ENCODE data around the gene FTO.

DNA sequence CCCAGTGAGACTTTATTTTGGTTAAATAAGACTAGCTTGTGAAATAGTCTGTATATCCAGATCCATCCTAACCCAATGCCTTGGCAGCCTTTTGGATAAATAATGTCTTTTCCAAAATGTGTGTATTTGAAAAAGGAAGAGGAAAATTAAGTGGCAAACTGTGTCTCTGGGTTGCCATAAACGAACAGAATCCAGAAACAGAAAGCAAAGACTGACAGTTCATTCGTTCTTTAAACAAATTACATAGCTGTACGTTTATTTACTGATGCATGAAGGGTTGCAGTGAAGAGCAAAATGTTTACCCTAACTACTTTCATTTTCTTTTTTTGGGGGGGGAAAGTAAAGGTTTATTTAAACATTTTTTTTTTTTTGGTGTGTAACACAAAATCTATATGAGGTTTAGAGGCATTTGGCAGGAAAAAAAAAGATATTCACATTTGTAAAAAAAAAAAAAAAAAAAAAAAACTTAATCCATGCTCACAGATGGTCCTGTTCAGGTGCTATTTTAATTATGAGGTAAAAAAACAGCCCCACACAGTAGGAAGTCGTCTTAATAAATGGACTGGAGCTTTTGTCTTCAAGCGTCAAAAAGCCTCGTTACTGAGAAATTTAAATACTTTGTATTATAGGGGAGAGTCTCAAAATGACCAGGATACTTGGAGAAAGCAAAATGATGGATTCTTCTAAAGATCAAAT lies 245.9 kb downstream of the FTO start:
- TF ChIP-seq TCF7 (CRISPR knock-in tag; IDR thresholded peaks at IDR 0.05; ENCODE audit: low read depth): no peak
- TF ChIP-seq CREM (CRISPR knock-in tag; IDR thresholded peaks at IDR 0.05): no peak
- TF ChIP-seq KAT7 (CRISPR knock-in tag; IDR thresholded peaks at IDR 0.05; ENCODE audit: borderline replicate concordance): no peak
- TF ChIP-seq JUN (CRISPR knock-in tag; IDR thresholded peaks at IDR 0.05): no peak
- TF ChIP-seq, protein P1, sequence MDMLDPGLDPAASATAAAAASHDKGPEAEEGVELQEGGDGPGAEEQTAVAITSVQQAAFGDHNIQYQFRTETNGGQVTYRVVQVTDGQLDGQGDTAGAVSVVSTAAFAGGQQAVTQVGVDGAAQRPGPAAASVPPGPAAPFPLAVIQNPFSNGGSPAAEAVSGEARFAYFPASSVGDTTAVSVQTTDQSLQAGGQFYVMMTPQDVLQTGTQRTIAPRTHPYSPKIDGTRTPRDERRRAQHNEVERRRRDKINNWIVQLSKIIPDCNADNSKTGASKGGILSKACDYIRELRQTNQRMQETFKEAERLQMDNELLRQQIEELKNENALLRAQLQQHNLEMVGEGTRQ (CRISPR knock-in tag; IDR thresholded peaks at IDR 0.05): no peak
- TF ChIP-seq, protein P2, sequence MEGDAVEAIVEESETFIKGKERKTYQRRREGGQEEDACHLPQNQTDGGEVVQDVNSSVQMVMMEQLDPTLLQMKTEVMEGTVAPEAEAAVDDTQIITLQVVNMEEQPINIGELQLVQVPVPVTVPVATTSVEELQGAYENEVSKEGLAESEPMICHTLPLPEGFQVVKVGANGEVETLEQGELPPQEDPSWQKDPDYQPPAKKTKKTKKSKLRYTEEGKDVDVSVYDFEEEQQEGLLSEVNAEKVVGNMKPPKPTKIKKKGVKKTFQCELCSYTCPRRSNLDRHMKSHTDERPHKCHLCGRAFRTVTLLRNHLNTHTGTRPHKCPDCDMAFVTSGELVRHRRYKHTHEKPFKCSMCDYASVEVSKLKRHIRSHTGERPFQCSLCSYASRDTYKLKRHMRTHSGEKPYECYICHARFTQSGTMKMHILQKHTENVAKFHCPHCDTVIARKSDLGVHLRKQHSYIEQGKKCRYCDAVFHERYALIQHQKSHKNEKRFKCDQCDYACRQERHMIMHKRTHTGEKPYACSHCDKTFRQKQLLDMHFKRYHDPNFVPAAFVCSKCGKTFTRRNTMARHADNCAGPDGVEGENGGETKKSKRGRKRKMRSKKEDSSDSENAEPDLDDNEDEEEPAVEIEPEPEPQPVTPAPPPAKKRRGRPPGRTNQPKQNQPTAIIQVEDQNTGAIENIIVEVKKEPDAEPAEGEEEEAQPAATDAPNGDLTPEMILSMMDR (IDR thresholded peaks at IDR 0.05): no peak
- TF ChIP-seq IRF2 (CRISPR knock-in tag; IDR thresholded peaks at IDR 0.05; ENCODE audit: borderline replicate concordance, low read depth): no peak
- TF ChIP-seq, protein P3, sequence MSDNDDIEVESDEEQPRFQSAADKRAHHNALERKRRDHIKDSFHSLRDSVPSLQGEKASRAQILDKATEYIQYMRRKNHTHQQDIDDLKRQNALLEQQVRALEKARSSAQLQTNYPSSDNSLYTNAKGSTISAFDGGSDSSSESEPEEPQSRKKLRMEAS (CRISPR knock-in tag; IDR thresholded peaks at IDR 0.05): no peak
- TF ChIP-seq, protein P4, sequence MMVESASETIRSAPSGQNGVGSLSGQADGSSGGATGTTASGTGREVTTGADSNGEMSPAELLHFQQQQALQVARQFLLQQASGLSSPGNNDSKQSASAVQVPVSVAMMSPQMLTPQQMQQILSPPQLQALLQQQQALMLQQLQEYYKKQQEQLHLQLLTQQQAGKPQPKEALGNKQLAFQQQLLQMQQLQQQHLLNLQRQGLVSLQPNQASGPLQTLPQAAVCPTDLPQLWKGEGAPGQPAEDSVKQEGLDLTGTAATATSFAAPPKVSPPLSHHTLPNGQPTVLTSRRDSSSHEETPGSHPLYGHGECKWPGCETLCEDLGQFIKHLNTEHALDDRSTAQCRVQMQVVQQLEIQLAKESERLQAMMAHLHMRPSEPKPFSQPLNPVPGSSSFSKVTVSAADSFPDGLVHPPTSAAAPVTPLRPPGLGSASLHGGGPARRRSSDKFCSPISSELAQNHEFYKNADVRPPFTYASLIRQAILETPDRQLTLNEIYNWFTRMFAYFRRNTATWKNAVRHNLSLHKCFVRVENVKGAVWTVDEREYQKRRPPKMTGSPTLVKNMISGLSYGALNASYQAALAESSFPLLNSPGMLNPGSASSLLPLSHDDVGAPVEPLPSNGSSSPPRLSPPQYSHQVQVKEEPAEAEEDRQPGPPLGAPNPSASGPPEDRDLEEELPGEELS (CRISPR knock-in tag; IDR thresholded peaks at IDR 0.05): no peak
